Measurements from ENCODE around the gene FBRS.
"Not testable (repeated sequence)": the region's sequence is repeated elsewhere in the genome, so short reads cannot be mapped to it uniquely, and the experiment has no call there.

DNA sequence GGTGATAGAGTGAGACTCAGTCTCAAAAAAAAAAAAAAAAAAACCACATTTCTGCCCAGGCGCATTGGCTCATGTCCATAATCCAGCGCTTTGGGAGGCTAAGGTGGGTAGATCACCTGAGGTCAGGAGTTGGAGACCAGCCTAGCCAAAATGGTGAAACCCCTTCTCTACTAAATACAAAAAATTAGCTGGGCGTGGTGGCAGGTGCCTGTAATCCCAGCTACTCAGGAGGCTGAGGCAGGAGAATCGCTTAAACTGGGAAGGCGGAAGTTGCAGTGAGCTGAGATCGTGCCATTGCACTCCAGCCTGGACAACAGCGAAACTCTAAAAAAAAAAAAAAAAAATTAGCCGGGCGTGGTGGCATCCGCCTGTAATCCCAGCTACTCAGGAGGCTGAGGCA lies 21.1 kb upstream of the FBRS start:
- not testable (repeated sequence) for TF ChIP-seq CTCF, POLR2A (IDR thresholded peaks at IDR 0.05)

All from right lobe of liver (tissue), 4 donors.